Neural crest cell (in vitro differentiated cells): ENCODE results near the gene EIF4G2. TPM values are rescaled to one million over a fixed set of nuclear protein-coding genes. Genes with fewer than 3 reads are reported as not detected.

Experiments used
- DNase-seq: peaks from one replicate; pipeline ENCODE4 v3.0.0; 2021; ENCODE audit warnings: low read depth, mixed read lengths, low spot score
- H3K27ac Mint-ChIP-seq: one replicate; pipeline ENCODE4 v1.8.0; 2021; ENCODE audit warnings: mild to moderate bottlenecking, mixed read lengths; ENCODE audit not compliant: unreplicated experiment
- H3K27me3 Mint-ChIP-seq: 2 replicates; pipeline ENCODE4 v1.8.0; 2021; ENCODE audit warnings: low read depth, mild to moderate bottlenecking, mixed read lengths
- H3K36me3 Mint-ChIP-seq: 2 replicates; pipeline ENCODE4 v1.8.0; 2021; ENCODE audit warnings: low read depth, mild to moderate bottlenecking, mixed read lengths
- H3K4me1 Mint-ChIP-seq: 2 replicates; pipeline ENCODE4 v1.8.0; 2021; ENCODE audit warnings: mixed read lengths
- H3K4me3 Mint-ChIP-seq: one replicate; pipeline ENCODE4 v1.8.0; 2021; ENCODE audit warnings: mild to moderate bottlenecking, mixed read lengths
- H3K9me3 Mint-ChIP-seq: 2 replicates; pipeline ENCODE4 v1.8.0; 2021; ENCODE audit warnings: mixed read lengths
- CTCF ChIP-seq: fragments of 200-600 bp; sonication (generic); conservative IDR thresholded peaks from 2 replicates; pipeline ENCODE4 v1.5.0; 2021; ENCODE audit warnings: antibody characterized with exemption, mild to moderate bottlenecking
- total RNA-seq: library from RNA; stranded (reverse); gene quantifications from 2 replicates; pipeline ENCODE4 v1.2.1, GENCODE V29; 2021

Gene EIF4G2
- total RNA-seq, 1 donor from 2014 or later, result 1,333 TPM

- DNase-seq, result no peak
- Mint-ChIP-seq H3K36me3 (peaks cover 37% of the 10 kb centered on the region), H3K4me3 (no peak overlapping the region), H3K27me3 (no peaks in the 10 kb centered on the region), H3K27ac (no peak overlapping the region), H3K4me1 (peaks cover 22% of the 10 kb centered on the region), H3K9me3 (no peaks in the 10 kb centered on the region)
- no peak for TF ChIP-seq CTCF
Observed at GRCh38 chr11:10798330-10798928, 10.3 kb downstream of the EIF4G2 start.

- Mint-ChIP-seq H3K36me3 (peaks cover 35% of the 10 kb centered on the region), H3K4me3 (no peak overlapping the region), H3K27ac (no peak overlapping the region), H3K27me3 (peaks cover 4% of the 10 kb centered on the region), H3K9me3 (no peaks in the 10 kb centered on the region), H3K4me1 (peaks cover 25% of the 10 kb centered on the region)
- no peak for TF ChIP-seq CTCF
- DNase-seq, result no peak
Observed at GRCh38 chr11:10797531-10797930, 11.2 kb downstream of the EIF4G2 start.

GRCh38 chr11:10797001-10797400 is 11.7 kb downstream of the EIF4G2 start:
- Mint-ChIP-seq H3K27ac (no peak overlapping the region), H3K4me3 (no peak overlapping the region), H3K4me1 (peaks cover 26% of the 10 kb centered on the region), H3K27me3 (peaks cover 4% of the 10 kb centered on the region), H3K36me3 (peaks cover 32% of the 10 kb centered on the region), H3K9me3 (no peaks in the 10 kb centered on the region)
- DNase-seq, result no peak
- TF ChIP-seq CTCF, result no peak

GRCh38 chr11:10796191-10796590 is 12.5 kb downstream of the EIF4G2 start:
- no peak overlapping the region for H3K27ac Mint-ChIP-seq
- H3K4me3 Mint-ChIP-seq, result no peak overlapping the region
- DNase-seq, result no peak
- H3K36me3 Mint-ChIP-seq, result peaks cover 25% of the 10 kb centered on the region
- H3K9me3 Mint-ChIP-seq, result no peaks in the 10 kb centered on the region
- peaks cover 20% of the 10 kb centered on the region for H3K4me1 Mint-ChIP-seq
- H3K27me3 Mint-ChIP-seq, result peaks cover 4% of the 10 kb centered on the region
- TF ChIP-seq CTCF, result no peak

- no peak for TF ChIP-seq CTCF
- H3K4me1 Mint-ChIP-seq, result peaks cover 6% of the 10 kb centered on the region
- no peak for DNase-seq
- peaks cover 10% of the 10 kb centered on the region for H3K36me3 Mint-ChIP-seq
- no peak overlapping the region for H3K27ac Mint-ChIP-seq
- peaks cover 4% of the 10 kb centered on the region for H3K27me3 Mint-ChIP-seq
- peak overlapping the region; percentile 1 for H3K4me3 Mint-ChIP-seq
- no peaks in the 10 kb centered on the region for H3K9me3 Mint-ChIP-seq
Observed at GRCh38 chr11:10793470-10794255, 15.1 kb downstream of the EIF4G2 start.
